Loucy (cell line): ENCODE measurements around the gene PGA4.
"Not testable (repeated sequence)": the region's sequence is repeated elsewhere in the genome, so short reads cannot be mapped to it uniquely, and the experiment has no call there.

ENCODE experiments used
- H2AFZ ChIP-seq: fragments of 200-600 bp; sonication (generic); 2 replicates; pipeline ENCODE4 v1.6.0; 2016; ENCODE audit warnings: antibody characterized with exemption, mild to moderate bottlenecking, low read length, moderate library complexity
- H3F3A ChIP-seq: fragments of 200-600 bp; 2 replicates; pipeline ENCODE4 v1.6.0; 2016; ENCODE audit warnings: antibody characterized with exemption, low read depth, mild to moderate bottlenecking
- H3K27me3 ChIP-seq: fragments of 200-600 bp; sonication (generic); 2 replicates; pipeline ENCODE4 v1.6.1; 2014; ENCODE audit warnings: low read length, mild to moderate bottlenecking; ENCODE audit not compliant: insufficient read depth, poor library complexity, severe bottlenecking
- H3K36me3 ChIP-seq: fragments of 200-600 bp; sonication (generic); 2 replicates; pipeline ENCODE4 v1.6.1; 2016; ENCODE audit warnings: low read length; ENCODE audit not compliant: insufficient read depth
- H3K4me1 ChIP-seq: fragments of 200-600 bp; sonication (generic); 2 replicates; pipeline ENCODE4 v1.5.1; 2014; ENCODE audit warnings: low read length, mild to moderate bottlenecking; ENCODE audit not compliant: insufficient read depth, poor library complexity, severe bottlenecking
- H3K4me2 ChIP-seq: fragments of 200-600 bp; sonication (generic); 2 replicates; pipeline ENCODE4 v1.6.0; 2014; ENCODE audit warnings: antibody characterized with exemption, low read length, low read depth, mild to moderate bottlenecking; ENCODE audit not compliant: poor library complexity, severe bottlenecking
- H3K4me3 ChIP-seq: fragments of 200-600 bp; sonication (generic); 2 replicates; pipeline ENCODE4 v1.5.1; 2014; ENCODE audit warnings: low read length, mild to moderate bottlenecking, mixed read lengths; ENCODE audit not compliant: poor library complexity, severe bottlenecking
- H3K79me2 ChIP-seq: fragments of 200-600 bp; sonication (generic); 2 replicates; pipeline ENCODE4 v1.6.1; 2014; ENCODE audit warnings: low read length; ENCODE audit not compliant: insufficient read depth
- H3K9ac ChIP-seq: fragments of 200-600 bp; sonication (generic); 2 replicates; pipeline ENCODE4 v1.6.0; 2014; ENCODE audit warnings: mild to moderate bottlenecking, low read depth, low read length, moderate library complexity; ENCODE audit not compliant: poor library complexity, severe bottlenecking
- H3K9me2 ChIP-seq: fragments of 200-600 bp; sonication (generic); replicated peaks from 2 replicates; pipeline ENCODE4 v1.6.1; 2016; ENCODE audit warnings: low read depth, low read length, mixed read lengths
- H3K9me3 ChIP-seq: fragments of 200-600 bp; sonication (generic); 2 replicates; pipeline ENCODE4 v1.6.1; 2014; ENCODE audit warnings: mild to moderate bottlenecking, antibody characterized with exemption, low read length, low read depth; ENCODE audit not compliant: insufficient read depth
- H4K20me1 ChIP-seq: fragments of 200-600 bp; sonication (generic); 2 replicates; pipeline ENCODE4 v1.6.0; 2014; ENCODE audit warnings: antibody characterized with exemption, low read length, mild to moderate bottlenecking; ENCODE audit not compliant: insufficient read depth, poor library complexity, severe bottlenecking

PGA4 gene

GRCh38 chr11:61219016-61219415 lies 3.1 kb upstream of the PGA4 start:
- not testable (repeated sequence) for H3F3A ChIP-seq, H2AFZ ChIP-seq, H3K27me3 ChIP-seq, H3K9ac ChIP-seq, H3K36me3 ChIP-seq, H3K4me3 ChIP-seq, H3K9me3 ChIP-seq, H3K4me2 ChIP-seq, H4K20me1 ChIP-seq, H3K4me1 ChIP-seq, H3K79me2 ChIP-seq, H3K9me2 ChIP-seq

GRCh38 chr11:61222692-61223091 lies 545 bp downstream of the PGA4 start:
- not testable (repeated sequence) for H3K27me3 ChIP-seq, H4K20me1 ChIP-seq, H3K9me3 ChIP-seq, H3K9ac ChIP-seq, H3K4me1 ChIP-seq, H3K79me2 ChIP-seq, H3K9me2 ChIP-seq, H3K4me3 ChIP-seq, H3K4me2 ChIP-seq, H3K36me3 ChIP-seq, H3F3A ChIP-seq, H2AFZ ChIP-seq

- not testable (repeated sequence) for H3K9me3 ChIP-seq, H3K9ac ChIP-seq, H4K20me1 ChIP-seq, H3K79me2 ChIP-seq, H3K4me3 ChIP-seq, H3K9me2 ChIP-seq, H3K4me2 ChIP-seq, H3K36me3 ChIP-seq, H3F3A ChIP-seq, H2AFZ ChIP-seq, H3K4me1 ChIP-seq, H3K27me3 ChIP-seq
Measured at GRCh38 chr11:61226457-61227137, 4.5 kb downstream of the PGA4 start.

GRCh38 chr11:61229458-61229857 lies 7.3 kb downstream of the PGA4 start:
- not testable (repeated sequence) for H3K4me2 ChIP-seq, H3K27me3 ChIP-seq, H3K79me2 ChIP-seq, H3K9me2 ChIP-seq, H3K9me3 ChIP-seq, H3K9ac ChIP-seq, H3K4me3 ChIP-seq, H2AFZ ChIP-seq, H4K20me1 ChIP-seq, H3K4me1 ChIP-seq, H3K36me3 ChIP-seq, H3F3A ChIP-seq

- H3K4me3 ChIP-seq, H3K9ac ChIP-seq, H3K9me3 ChIP-seq, H3K27me3 ChIP-seq, H3K9me2 ChIP-seq, H4K20me1 ChIP-seq, H3K36me3 ChIP-seq, H2AFZ ChIP-seq, H3K79me2 ChIP-seq, H3K4me1 ChIP-seq, H3K4me2 ChIP-seq, H3F3A ChIP-seq: not testable (repeated sequence)
Measured at GRCh38 chr11:61231033-61231432, 8.9 kb downstream of the PGA4 start.

GRCh38 chr11:61231585-61231984 lies 9.4 kb downstream of the PGA4 start:
- H3K9me2 ChIP-seq, H3K9me3 ChIP-seq, H3K4me3 ChIP-seq, H3K4me2 ChIP-seq, H4K20me1 ChIP-seq, H3K36me3 ChIP-seq, H3K27me3 ChIP-seq, H3K9ac ChIP-seq, H3F3A ChIP-seq, H3K4me1 ChIP-seq, H2AFZ ChIP-seq, H3K79me2 ChIP-seq: not testable (repeated sequence)

- H3K4me3 ChIP-seq, H3K36me3 ChIP-seq, H2AFZ ChIP-seq, H4K20me1 ChIP-seq, H3F3A ChIP-seq, H3K9me3 ChIP-seq, H3K79me2 ChIP-seq, H3K27me3 ChIP-seq, H3K4me2 ChIP-seq, H3K9me2 ChIP-seq, H3K4me1 ChIP-seq, H3K9ac ChIP-seq: not testable (repeated sequence)
Measured at GRCh38 chr11:61232548-61233145, 10.5 kb downstream of the PGA4 start.
